ENCODE results near the gene NPAS3. TPM values are rescaled to one million over a fixed set of nuclear protein-coding genes. Genes with fewer than 3 reads are reported as not detected.

Gene NPAS3
- total RNA-seq, 4 donors from 2014 or later = 1.9 to 10.6 (median 2.2) TPM

DNA sequence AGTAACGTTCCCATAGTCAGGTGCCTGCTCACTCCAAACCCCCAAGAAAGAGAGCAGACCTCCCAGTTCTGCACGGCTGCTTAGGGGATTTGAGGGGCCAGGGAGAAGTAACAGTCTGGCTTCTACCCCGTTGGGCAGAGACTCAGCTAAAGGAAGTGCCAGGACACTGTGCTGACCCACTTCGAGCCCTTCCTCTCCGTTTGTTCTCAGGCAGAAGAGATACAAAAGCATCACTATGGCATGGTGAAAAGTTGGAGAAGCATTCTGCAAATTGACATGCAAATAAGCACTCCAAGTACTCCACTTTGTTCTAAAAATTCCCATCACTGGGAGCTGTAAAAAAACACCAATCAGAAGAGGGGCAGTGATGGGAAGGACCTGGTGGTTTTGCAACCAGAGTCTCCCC lies 773.1 kb downstream of the NPAS3 start:
- TF ChIP-seq POLR2A (IDR thresholded peaks at IDR 0.05) = no peak
- 80 to 100% methylated on average over 1 of the region's 5 CpGs for WGBS, 2 donors (ENCODE audit: low coverage in 1 of 2)
- Histone ChIP-seq H3K27ac (no peak overlapping the region), H3K9me3 (no peaks in the 10 kb centered on the region), H3K36me3 (no peaks in the 10 kb centered on the region), H3K4me3 (no peak overlapping the region), H3K27me3 (no peaks in the 10 kb centered on the region), H3K4me1 (peaks cover 0 to 4% (median 0%) of the 10 kb centered on the region in 3 donors)
- ATAC-seq = no peak

DNA sequence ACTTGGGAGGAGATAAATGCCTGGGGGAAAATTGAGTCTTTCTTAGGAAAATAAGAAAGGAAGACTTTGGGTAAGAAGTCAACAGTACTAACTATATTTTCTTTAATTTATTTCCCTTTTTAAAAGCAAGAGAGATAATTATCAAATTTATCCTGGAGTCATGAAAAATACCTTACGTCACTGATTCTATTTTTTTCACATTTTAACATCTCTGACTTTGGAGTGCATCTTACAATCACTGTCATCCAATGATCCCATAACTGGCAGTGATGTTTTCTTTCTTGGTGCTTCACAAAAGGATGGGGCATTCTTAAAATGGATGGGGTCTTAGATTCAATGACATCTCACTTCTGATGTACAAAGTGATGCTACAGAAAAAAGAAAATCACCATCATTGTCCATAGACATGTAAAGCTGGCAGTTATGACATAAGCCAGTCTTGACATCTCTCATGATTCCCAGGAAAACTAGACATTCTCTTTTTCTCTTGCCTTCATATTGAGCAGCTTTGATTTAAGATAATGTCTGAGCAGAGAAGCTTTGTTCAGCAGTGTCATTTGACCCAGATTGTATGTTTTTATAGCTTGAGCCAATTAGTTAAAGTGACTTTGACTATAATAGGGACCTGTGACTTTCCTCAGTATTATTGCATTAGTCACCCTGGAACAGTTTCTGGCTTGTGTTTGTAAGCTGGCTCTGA lies 776.0 kb downstream of the NPAS3 start:
- H3K36me3 ChIP-seq = no peaks in the 10 kb centered on the region
- H3K4me3 ChIP-seq = no peak overlapping the region
- 94 to 100% methylated on average over 1 of the region's 1 CpG for WGBS, 2 donors (ENCODE audit: low coverage in 1 of 2)
- TF ChIP-seq POLR2A (IDR thresholded peaks at IDR 0.05) (no peak), EP300 (IDR thresholded peaks at IDR 0.05) (no peak), POLR2AphosphoS5 (IDR thresholded peaks at IDR 0.05) (no peak), CTCF (IDR thresholded peaks at IDR 0.05) (no peak)
- no peaks in the 10 kb centered on the region for H3K9me3 ChIP-seq
- ATAC-seq = no peak
- no peak overlapping the region for H3K27ac ChIP-seq
- no peaks in the 10 kb centered on the region for H3K27me3 ChIP-seq
- H3K4me1 ChIP-seq = peaks cover 0 to 4% (median 0%) of the 10 kb centered on the region in 3 donors

DNA sequence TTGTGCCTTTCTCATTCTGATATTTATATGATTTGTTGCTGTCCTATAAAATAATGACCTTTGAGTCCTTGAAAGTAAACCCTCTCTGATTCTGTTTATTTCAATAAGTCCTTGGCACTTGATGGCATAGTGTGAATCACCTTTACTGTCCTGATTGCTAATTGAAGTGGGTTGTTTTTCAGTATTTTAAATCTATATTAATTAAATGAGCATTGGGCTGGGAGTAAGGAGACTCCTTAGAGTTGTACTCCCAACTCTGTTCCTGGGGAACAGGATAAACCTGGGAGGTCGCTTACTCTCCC lies 776.5 kb downstream of the NPAS3 start:
- Histone ChIP-seq H3K27me3 (no peaks in the 10 kb centered on the region), H3K27ac (no peak overlapping the region), H3K4me3 (no peak overlapping the region), H3K4me1 (peaks cover 0 to 4% (median 0%) of the 10 kb centered on the region in 3 donors), H3K36me3 (no peaks in the 10 kb centered on the region), H3K9me3 (no peaks in the 10 kb centered on the region)
- WGBS, 2 donors (ENCODE audit: low coverage in 1 of 2) = 100% methylated on average over 1 of the region's 1 CpG; no CpG with 5 or more reads in 1 of the 2 donors
- TF ChIP-seq EP300 (IDR thresholded peaks at IDR 0.05) = no peak
- TF ChIP-seq POLR2A (IDR thresholded peaks at IDR 0.05) = no peak
- no peak for TF ChIP-seq POLR2AphosphoS5 (IDR thresholded peaks at IDR 0.05)
- TF ChIP-seq CTCF (IDR thresholded peaks at IDR 0.05) = no peak
- ATAC-seq = no peak

- WGBS, 2 donors (ENCODE audit: low coverage in 1 of 2) = 42 to 53% methylated on average over 2 of the region's 2 CpGs
- ATAC-seq = no peak
- Histone ChIP-seq H3K4me1 (peaks cover 0 to 4% (median 0%) of the 10 kb centered on the region in 3 donors), H3K9me3 (no peaks in the 10 kb centered on the region), H3K27ac (no peak overlapping the region), H3K4me3 (no peak overlapping the region), H3K36me3 (no peaks in the 10 kb centered on the region), H3K27me3 (no peaks in the 10 kb centered on the region)
- TF ChIP-seq CTCF (IDR thresholded peaks at IDR 0.05) (no peak), POLR2A (IDR thresholded peaks at IDR 0.05) (no peak), EP300 (IDR thresholded peaks at IDR 0.05) (no peak), POLR2AphosphoS5 (IDR thresholded peaks at IDR 0.05) (no peak)
These were observed 778.2 kb downstream of the NPAS3 start for GRCh38 chr14:33716921-33717320.

GRCh38 chr14:33717866-33718265 lies 779.2 kb downstream of the NPAS3 start:
- Histone ChIP-seq H3K36me3 (no peaks in the 10 kb centered on the region), H3K27ac (no peak overlapping the region), H3K9me3 (no peaks in the 10 kb centered on the region), H3K27me3 (no peaks in the 10 kb centered on the region), H3K4me1 (peaks cover 0 to 4% (median 0%) of the 10 kb centered on the region in 3 donors), H3K4me3 (no peak overlapping the region)
- ATAC-seq = no peak
- 97 to 100% methylated on average over 4 of the region's 4 CpGs for WGBS, 2 donors (ENCODE audit: low coverage in 1 of 2)
- TF ChIP-seq POLR2AphosphoS5 (IDR thresholded peaks at IDR 0.05) (no peak), EP300 (IDR thresholded peaks at IDR 0.05) (no peak)

DNA sequence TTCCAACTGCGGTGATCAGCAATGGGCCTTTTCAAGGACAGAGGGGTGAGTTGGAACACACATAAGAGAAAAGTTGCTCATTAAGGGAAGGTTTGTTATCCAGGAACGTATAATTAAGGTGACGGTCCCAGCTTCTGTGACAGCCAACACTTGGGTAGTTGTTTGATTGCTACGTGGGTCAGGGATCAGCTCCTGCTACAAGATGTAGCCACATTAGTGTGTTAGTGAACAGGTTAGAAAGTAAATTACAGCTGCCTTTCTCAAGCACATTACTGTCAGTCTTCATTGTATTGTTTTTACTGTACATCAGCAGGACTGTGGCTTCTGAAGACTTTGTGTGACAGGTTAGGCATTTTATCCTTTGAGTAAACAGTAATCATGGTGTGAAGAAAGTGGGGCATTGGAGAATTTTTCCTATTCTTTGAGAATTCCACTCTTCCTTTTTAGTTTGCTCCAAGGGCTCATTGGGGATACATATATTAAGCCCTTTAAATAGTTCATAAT lies 781.7 kb downstream of the NPAS3 start:
- TF ChIP-seq POLR2A (IDR thresholded peaks at IDR 0.05) (no peak), EP300 (IDR thresholded peaks at IDR 0.05) (no peak), POLR2AphosphoS5 (IDR thresholded peaks at IDR 0.05) (no peak), CTCF (IDR thresholded peaks at IDR 0.05) (no peak)
- Histone ChIP-seq H3K27ac (no peak overlapping the region), H3K36me3 (no peaks in the 10 kb centered on the region), H3K4me1 (no peaks in the 10 kb centered on the region), H3K4me3 (no peak overlapping the region), H3K9me3 (no peaks in the 10 kb centered on the region), H3K27me3 (no peaks in the 10 kb centered on the region)
- no peak for ATAC-seq
- WGBS, 2 donors (ENCODE audit: low coverage in 1 of 2) = 80 to 94% methylated on average over 4 of the region's 4 CpGs
